AML-193 (cell line): ENCODE results near the gene UTS2R.

Experiments used
- DNase-seq, 2 experiments: peaks; one replicate each; lab custom pipeline; 2025; lab: John Stamatoyannopoulos, UW

UTS2R gene

GRCh38 chr17:82389379-82389778 is 17.8 kb downstream of the UTS2R start:
- no peak for DNase-seq

- DNase-seq, result no peak
Observed at GRCh38 chr17:82390015-82390859, 18.7 kb downstream of the UTS2R start.

GRCh38 chr17:82390860-82391435 is 19.4 kb downstream of the UTS2R start:
- DNase-seq, result no peak

DNA sequence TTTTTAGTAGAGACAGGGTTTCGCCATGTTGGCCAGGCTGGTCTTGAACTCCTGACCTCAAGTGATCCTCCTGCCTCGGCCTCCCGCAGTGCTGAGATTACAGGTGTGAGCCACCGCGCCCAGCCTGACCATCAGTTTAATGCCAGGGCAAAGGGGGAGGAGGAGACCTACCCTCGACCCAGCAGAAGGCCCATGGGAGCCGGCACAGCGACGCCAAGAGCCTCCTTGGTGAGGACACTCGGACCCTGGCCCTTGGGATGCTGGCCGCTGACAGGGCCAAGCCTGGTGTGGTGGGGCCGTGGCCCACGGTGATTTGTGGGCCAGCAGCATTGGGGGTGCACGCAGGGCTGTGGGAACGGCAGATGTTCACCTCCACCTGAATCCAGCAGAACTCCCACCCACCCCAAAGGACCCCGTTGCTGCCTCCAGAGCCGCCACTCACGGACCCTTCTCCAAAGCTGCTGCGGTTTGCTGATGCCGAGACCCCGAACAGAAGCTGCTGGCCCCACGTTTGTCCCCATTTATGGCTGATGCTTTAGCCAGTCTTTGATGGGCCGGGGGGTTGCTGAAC is 20.0 kb downstream of the UTS2R start:
- DNase-seq, result no peak

GRCh38 chr17:82392209-82392920 is 20.8 kb downstream of the UTS2R start:
- DNase-seq, result no peak

- no peak for DNase-seq
Observed at GRCh38 chr17:82392941-82393340, 21.4 kb downstream of the UTS2R start.

GRCh38 chr17:82394278-82394677 is 22.7 kb downstream of the UTS2R start:
- DNase-seq, result no peak

DNA sequence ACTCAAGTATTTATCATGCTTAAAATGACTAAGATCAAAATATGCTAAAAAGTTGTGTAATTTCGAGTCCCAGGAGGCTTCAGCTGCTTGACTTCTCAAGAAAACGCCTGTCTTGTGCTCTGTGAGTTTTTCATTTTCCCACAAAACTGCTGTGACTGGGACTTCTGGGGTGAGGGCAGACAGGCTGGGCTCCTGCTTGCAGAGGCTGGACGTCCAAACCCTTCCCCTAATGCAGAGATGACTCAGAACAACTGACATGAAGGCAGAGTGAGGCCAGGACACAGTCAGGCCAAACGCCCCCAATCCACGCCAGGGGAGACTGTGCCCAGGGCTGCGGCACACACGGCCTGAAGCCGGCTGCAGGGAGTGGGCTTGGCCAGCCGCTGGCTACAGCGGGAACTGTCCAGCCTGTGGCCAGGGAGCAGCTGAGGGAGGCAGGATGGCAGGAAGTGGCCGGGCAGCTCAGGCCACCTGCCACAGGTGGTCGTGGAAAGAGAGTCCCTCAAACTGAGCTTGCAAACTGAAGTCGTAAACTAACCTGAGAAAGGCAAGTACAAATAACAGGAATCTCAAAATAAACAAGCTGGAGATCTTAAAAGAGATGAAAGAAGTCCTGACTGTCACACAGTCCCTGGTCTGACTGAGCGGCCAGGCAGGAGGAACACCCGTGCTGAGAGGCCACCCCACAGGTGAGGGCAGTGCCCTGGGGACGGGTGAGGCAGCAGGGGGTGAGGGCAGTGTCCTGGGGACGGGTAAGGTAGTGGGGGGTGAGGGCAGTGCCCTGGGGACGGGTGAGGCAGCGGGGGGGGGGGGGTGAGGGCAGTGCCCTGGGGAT is 25.3 kb downstream of the UTS2R start:
- DNase-seq, result no peak

- no peak for DNase-seq
Observed at GRCh38 chr17:82397449-82398335, 26.1 kb downstream of the UTS2R start.

GRCh38 chr17:82399041-82399441 is 27.5 kb downstream of the UTS2R start:
- DNase-seq, result no peak

DNA sequence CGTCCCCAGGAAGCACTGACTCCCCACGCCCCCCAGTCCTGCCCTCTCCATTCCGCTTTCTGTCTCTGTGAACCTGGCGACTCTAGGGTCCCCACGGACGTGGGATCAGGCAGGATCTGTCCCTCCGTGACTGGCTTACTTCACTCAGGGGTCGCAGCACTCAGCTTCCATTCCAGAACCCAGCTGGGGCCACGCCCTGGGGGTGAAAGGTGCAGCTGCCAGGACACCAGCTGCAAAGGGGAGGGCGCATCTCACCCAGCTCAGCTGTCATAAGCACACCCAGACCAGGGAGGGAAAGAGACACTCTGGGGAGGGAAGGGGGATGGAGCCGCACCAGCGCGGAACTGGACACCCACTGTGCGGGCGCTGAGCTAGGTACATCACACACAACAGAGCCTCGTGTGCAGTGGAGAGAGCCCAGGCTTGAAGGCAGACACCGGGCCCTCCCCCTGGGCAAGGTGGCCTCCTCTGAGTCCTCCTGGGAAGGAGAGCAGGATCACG is 28.1 kb downstream of the UTS2R start:
- DNase-seq, result no peak

- DNase-seq, result peak; percentile 93 to 98
Observed at GRCh38 chr17:82400206-82400605, 28.6 kb downstream of the UTS2R start.

GRCh38 chr17:82400830-82401229 is 29.3 kb downstream of the UTS2R start:
- peak; percentile 95 for DNase-seq

DNA sequence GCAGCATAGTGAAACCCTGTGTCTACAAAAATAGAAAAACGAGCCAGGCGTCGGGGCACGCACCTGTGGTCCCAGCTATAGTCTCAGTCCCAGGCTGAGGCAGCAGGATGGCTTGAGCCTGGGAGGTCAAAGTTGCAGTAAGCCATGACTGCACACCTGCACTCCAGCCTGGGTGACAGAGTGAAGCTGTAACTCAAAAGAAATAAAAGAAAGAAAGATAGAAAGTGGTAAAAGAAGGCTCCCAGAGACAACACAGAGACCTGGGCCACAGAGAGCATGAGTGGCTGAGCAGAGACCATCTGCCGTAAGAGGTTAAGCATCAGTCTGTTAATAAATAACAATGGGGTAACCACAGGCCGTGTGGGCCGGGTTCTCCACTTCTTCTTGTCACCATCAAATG is 31.3 kb downstream of the UTS2R start:
- DNase-seq, result no peak

DNA sequence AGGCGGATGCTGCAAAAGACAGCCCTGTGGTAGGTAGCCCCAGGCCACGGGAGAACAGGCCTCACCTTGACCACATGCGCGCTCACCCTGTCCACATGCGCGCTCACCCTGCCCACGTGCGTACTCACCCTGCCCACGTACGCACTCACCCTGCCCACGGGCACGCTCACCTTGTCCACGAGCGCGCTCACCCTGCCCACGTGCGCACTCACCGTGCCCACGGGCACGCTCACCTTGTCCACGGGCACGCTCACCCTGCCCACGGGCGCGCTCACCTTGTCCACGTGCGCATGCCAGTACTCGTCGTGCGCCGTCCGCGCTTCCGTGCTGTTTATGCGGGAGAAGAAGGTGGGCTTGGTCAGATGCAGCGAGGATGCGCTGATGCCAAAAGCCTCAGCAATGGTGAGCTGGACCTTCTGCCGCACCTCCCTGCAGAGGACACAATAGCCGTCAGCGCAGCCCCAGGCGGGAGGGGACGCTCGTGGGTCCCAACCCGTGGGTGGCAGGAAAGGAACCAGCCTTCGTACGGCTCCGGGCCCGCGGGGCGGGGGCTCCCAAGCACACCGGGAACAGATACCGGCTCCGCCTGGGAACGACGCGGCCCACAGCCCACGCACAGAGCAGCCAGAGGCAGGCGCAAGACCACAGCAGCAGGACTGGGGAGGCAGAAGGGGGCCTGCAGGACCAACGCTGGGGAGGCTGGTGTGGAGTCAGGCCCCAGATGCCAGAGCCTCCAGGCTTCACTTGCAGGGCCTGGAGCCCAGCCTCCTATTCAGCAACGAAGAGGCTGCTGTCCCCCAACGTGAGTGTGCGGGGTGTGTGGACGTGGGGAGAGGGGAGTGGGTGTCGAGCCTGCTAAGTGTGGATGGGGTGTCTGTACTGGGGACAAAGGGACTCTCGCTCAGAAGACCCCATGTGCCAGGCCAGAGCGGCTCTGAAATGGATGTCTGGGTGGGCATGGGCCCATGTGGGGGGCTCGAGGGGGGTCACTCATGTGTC is 32.4 kb downstream of the UTS2R start:
- DNase-seq, result no peak

- no peak for DNase-seq
Observed at GRCh38 chr17:82405051-82405450, 33.5 kb downstream of the UTS2R start.

GRCh38 chr17:82406131-82406671 is 34.6 kb downstream of the UTS2R start:
- DNase-seq, result no peak

DNA sequence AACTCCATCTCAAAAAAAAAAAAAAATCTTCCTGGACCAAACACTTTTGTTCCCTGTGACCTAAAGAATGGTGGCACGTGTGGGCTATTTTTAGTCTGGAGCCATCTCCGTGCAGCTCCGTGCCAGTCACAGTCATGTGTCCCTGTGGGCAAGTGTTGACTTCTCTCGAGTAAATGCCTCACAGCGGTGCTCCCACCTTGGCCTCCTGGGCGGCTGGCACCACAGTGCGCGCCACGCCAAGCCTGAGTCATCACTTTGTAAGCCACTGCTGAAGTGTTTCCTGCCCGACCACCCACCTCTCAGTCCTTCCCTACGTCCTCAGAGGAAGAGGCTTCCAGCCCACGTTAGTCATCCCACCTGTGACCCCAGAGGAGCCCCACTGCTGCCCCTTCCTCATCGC is 35.7 kb downstream of the UTS2R start:
- DNase-seq, result no peak
